PC-9 (cell line): ENCODE results near the gene NDUFB5. TPM values are rescaled to one million over a fixed set of nuclear protein-coding genes. Genes with fewer than 3 reads are reported as not detected.

Experiments used
- BruUV-seq: library from RNA; stranded (reverse); fragments of 400-500 nt; replicated peaks from 2 replicates; lab custom pipeline; 2021; lab: Mats Ljungman, UMichigan
- CTCF ChIA-PET: fragments of 300-600 bp; sonication (Branson Sonifier 250); formaldehyde crosslinking; loops from one replicate; lab custom pipeline; 2022; ENCODE audit warnings: antibody characterized with exemption; lab: Charles Lee
- POLR2A ChIA-PET: fragments of 300-600 bp; sonication (Branson Sonifier 250); formaldehyde crosslinking; loops from one replicate; lab custom pipeline; 2022; ENCODE audit warnings: antibody characterized with exemption; ENCODE audit not compliant: unreplicated experiment; lab: Charles Lee
- DNase-seq, 2 experiments: peaks; one replicate each; pipeline versions ENCODE4 v3.0.0 to v3.0.0-alpha.2; 2015 to 2022; ENCODE audit warnings: mixed read lengths in 1 of 2
- H2AFZ ChIP-seq: fragments of 200-600 bp; sonication (generic); 2 replicates; pipeline ENCODE4 v1.8.1; 2017; ENCODE audit warnings: antibody characterized with exemption
- H3F3A ChIP-seq: fragments of 200-600 bp; sonication (generic); 2 replicates; pipeline ENCODE4 v1.8.1; 2017; ENCODE audit warnings: antibody characterized with exemption, mild to moderate bottlenecking, low read depth; ENCODE audit not compliant: insufficient read depth
- H3K27ac ChIP-seq: fragments of 200-600 bp; sonication (generic); 2 replicates; pipeline ENCODE4 v1.6.1; 2016; ENCODE audit warnings: mixed run types
- H3K27me3 ChIP-seq: fragments of 200-600 bp; sonication (generic); 2 replicates; pipeline ENCODE4 v1.6.1; 2016; ENCODE audit warnings: low read depth, mixed run types; ENCODE audit not compliant: insufficient read depth
- H3K36me3 ChIP-seq: fragments of 200-600 bp; sonication (generic); 2 replicates; pipeline ENCODE4 v1.6.1; 2016; ENCODE audit warnings: low read depth, mixed run types
- H3K4me1 ChIP-seq: fragments of 200-600 bp; sonication (generic); replicated peaks from 2 replicates; pipeline ENCODE4 v1.6.1; 2016; ENCODE audit warnings: mixed run types; ENCODE audit not compliant: insufficient read depth
- H3K4me2 ChIP-seq: fragments of 200-600 bp; sonication (generic); 2 replicates; pipeline ENCODE4 v1.6.1; 2017; ENCODE audit warnings: mixed run types
- H3K4me3 ChIP-seq: fragments of 200-600 bp; sonication (generic); 2 replicates; pipeline ENCODE4 v1.6.1; 2016; ENCODE audit warnings: mixed run types
- H3K79me2 ChIP-seq: fragments of 200-600 bp; sonication (generic); 2 replicates; pipeline ENCODE4 v1.6.1; 2017; ENCODE audit warnings: low read depth, mixed run types
- H3K9me2 ChIP-seq: fragments of 200-600 bp; sonication (generic); 2 replicates; pipeline ENCODE4 v1.8.1; 2017; ENCODE audit warnings: mild to moderate bottlenecking; ENCODE audit not compliant: insufficient read depth
- H3K9me3 ChIP-seq: fragments of 200-600 bp; sonication (generic); 2 replicates; pipeline ENCODE4 v1.8.1; 2016; ENCODE audit warnings: low read depth; ENCODE audit not compliant: insufficient read depth
- H4K20me1 ChIP-seq: fragments of 200-600 bp; sonication (generic); 2 replicates; pipeline ENCODE4 v1.8.1; 2017; ENCODE audit not compliant: insufficient read depth
- CTCF ChIP-seq: fragments of 200-600 bp; sonication (generic); conservative IDR thresholded peaks from 2 replicates; pipeline ENCODE4 v1.6.1; 2017; ENCODE audit warnings: mixed run types, antibody characterized with exemption, mild to moderate bottlenecking, moderate library complexity
- EZH2 ChIP-seq: fragments of 200-600 bp; sonication (generic); IDR thresholded peaks from 2 replicates; pipeline ENCODE4 v1.8.0; 2017; ENCODE audit warnings: antibody characterized with exemption, low read depth
- intact Hi-C: fragments of 100-400 bp; cut with micrococcal nuclease; formaldehyde crosslinking; loops from one replicate; pipeline ENCODE4 v1.10.0; 2022; ENCODE audit not compliant: unreplicated experiment
- total RNA-seq: library from RNA; stranded (reverse); gene quantifications from 2 replicates; pipeline ENCODE4 v1.2.3, GENCODE V29; 2021

The NDUFB5 gene
- total RNA-seq, 1 experiment from 2014 or later, result 121 TPM

DNA sequence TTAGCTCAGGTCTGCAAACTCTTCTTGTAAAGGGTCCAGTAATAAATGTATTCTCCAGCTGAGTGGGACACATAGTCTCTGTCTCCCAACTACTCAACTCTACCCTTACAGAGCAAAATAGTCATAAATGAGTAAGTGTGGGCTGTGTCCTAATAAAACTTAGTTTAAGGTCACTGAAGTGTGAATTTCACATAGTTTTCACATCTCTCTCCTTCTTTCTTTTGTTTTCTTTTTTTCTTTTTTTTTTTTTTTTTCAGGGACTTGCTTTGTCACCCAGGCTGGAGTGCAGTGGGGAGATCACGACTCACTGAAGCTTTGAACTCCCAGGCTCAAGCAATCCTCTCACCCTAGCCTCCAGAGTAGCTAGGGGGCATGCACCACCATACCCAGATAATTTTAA lies 43.8 kb upstream of the NDUFB5 start:
- POLR2A ChIA-PET, result interaction anchor here (0.8 kb wide), 1 partner anchor 44 kb away, joined by 27 read pairs; the partner anchor contains the start of gene NDUFB5
- intact Hi-C loops, result loop anchor here (5.0 kb wide), 1 partner anchor 1123 kb away; no protein-coding TSS in a partner anchor
- Histone ChIP-seq H3K9me2 (no peaks in the 10 kb centered on the region), H3K9me3 (no peaks in the 10 kb centered on the region), H3K4me3 (no peak overlapping the region), H4K20me1 (peaks cover 10% of the 10 kb centered on the region; the same call in 1 of the 2 replicates), H3K27ac (no peak overlapping the region), H3K27me3 (no peaks in the 10 kb centered on the region), H3F3A (peaks cover 10% of the 10 kb centered on the region; the same call in 1 of the 2 replicates), H3K36me3 (no peaks in the 10 kb centered on the region), H2AFZ (no peak overlapping the region), H3K4me1 (peaks cover 23% of the 10 kb centered on the region), H3K79me2 (peaks cover 24% of the 10 kb centered on the region), H3K4me2 (no peak overlapping the region)
- BruUV-seq, result no TSS peak
- CTCF ChIA-PET, result interaction anchor here (0.6 kb wide), 3 partner anchors 134 to 884 kb away, joined by 4 to 18 read pairs (median 14); no protein-coding TSS in a partner anchor
- TF ChIP-seq EZH2 (no peak), CTCF (no peak)
- DNase-seq, result no peak

DNA sequence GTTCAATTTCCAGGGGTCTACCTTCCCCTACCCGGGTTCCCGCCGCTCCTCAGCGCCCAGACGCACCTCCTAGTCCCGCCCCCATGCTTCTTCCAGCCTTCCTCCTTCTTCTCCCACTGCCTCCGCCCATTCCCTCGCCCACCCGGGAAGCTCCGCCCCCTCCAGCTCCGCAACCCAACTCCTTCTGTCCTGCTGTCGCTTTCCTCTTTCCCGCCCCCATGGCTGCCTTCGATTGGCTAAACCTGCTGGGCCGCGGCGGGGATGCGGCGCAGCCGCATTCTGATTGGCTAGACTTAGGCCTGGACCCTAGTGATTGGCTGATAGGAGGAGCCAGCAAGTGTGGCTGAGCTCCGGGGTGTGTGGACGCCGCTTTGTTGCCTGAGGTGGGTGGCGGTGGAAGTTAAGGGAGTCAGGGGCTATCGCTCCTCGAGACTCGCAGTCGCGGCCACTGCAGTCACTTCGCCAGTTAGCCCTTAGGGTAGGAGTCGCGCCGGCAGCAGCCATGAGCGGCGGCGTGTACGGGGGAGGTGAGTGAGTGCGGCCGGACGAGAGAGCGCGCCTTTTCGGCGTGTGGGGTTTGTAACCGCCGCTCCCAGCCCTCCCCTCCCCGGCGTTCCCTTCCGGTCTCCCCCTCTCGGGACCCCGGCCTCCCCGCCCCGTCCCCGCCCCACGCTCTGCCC lies 41.9 kb upstream of the NDUFB5 start, which contains the start of gene ACTL6A:
Gene ACTL6A, plus strand, starts transcription at position 336 of the 680 bp plus-strand sequence. Its CDS starts 167 bp downstream, at position 503.
- H3K9me3 ChIP-seq, result no peaks in the 10 kb centered on the region
- H4K20me1 ChIP-seq, result peaks cover 15% of the 10 kb centered on the region; the same call in 1 of the 2 replicates
- H2AFZ ChIP-seq, result peak within 1 kb of the TSS; percentile 86
- ChIA-PET POLR2A (interaction anchor here (0.5 to 1.2 kb wide), 17 partner anchors 27 to 1631 kb away, joined by 3 to 29 read pairs (median 5); partner anchors contain the start of genes FXR1, GNB4 and ZNF639), CTCF (interaction anchor here (0.7 to 1.2 kb wide), 5 partner anchors 16 to 547 kb away, joined by 3 to 5 read pairs (median 3); no protein-coding TSS in a partner anchor)
- no peaks in the 10 kb centered on the region for H3K36me3 ChIP-seq
- H3K27me3 ChIP-seq, result no peaks in the 10 kb centered on the region
- no peaks in the 10 kb centered on the region for H3K9me2 ChIP-seq
- TF ChIP-seq EZH2 (no peak), CTCF (no peak)
- peak within 1 kb of the TSS; percentile 38 for H3K27ac ChIP-seq
- peaks cover 10% of the 10 kb centered on the region; the same call in 1 of the 2 replicates for H3F3A ChIP-seq
- BruUV-seq, result no TSS peak
- peak within 1 kb of the TSS; percentile 84 for H3K4me3 ChIP-seq
- peaks cover 24% of the 10 kb centered on the region for H3K4me1 ChIP-seq
- H3K4me2 ChIP-seq, result peak within 1 kb of the TSS; percentile 98
- peak; percentile 100 for DNase-seq
- peaks cover 43% of the 10 kb centered on the region for H3K79me2 ChIP-seq
- intact Hi-C loops, result loop anchor here (1.0 to 5.0 kb wide), 4 partner anchors 42 to 1125 kb away; partner anchors contain the start of genes MFN1, MRPL47 and NDUFB5

- peaks cover 47% of the 10 kb centered on the region for H3K79me2 ChIP-seq
- POLR2A ChIA-PET, result interaction anchor here (0.5 to 1.2 kb wide), 5 partner anchors 26 to 492 kb away, joined by 3 to 22 read pairs (median 7); partner anchors contain the start of gene ZNF639
- no peaks in the 10 kb centered on the region for H3K9me3 ChIP-seq
- DNase-seq, result peak; percentile 82
- intact Hi-C loops, result loop anchor here (1.0 to 5.0 kb wide), 2 partner anchors 216 to 1126 kb away; partner anchors contain the start of gene MFN1
- TSS peak; percentile 43 for BruUV-seq
- peak overlapping the region; percentile 98 for H3K4me2 ChIP-seq
- peak overlapping the region; percentile 38 for H3K27ac ChIP-seq
- H3K9me2 ChIP-seq, result no peaks in the 10 kb centered on the region
- peaks cover 10% of the 10 kb centered on the region; the same call in 1 of the 2 replicates for H3F3A ChIP-seq
- H3K4me1 ChIP-seq, result peaks cover 24% of the 10 kb centered on the region
- no peaks in the 10 kb centered on the region for H3K36me3 ChIP-seq
- peak overlapping the region; percentile 86 for H2AFZ ChIP-seq
- peaks cover 17% of the 10 kb centered on the region; the same call in 1 of the 2 replicates for H4K20me1 ChIP-seq
- H3K27me3 ChIP-seq, result no peaks in the 10 kb centered on the region
- TF ChIP-seq CTCF (peak; percentile 64), EZH2 (no peak)
- H3K4me3 ChIP-seq, result peak overlapping the region; percentile 84
- CTCF ChIA-PET, result interaction anchor here (0.9 to 1.2 kb wide), 2 partner anchors 16 to 548 kb away, joined by 4 to 5 read pairs; no protein-coding TSS in a partner anchor
Measured at GRCh38 chr3:179563271-179563783, 41.3 kb upstream of the NDUFB5 start.
